HL-60 (cell line): ENCODE results near the gene RYR2.

ENCODE experiments used
- DNase-seq, 2 experiments: peaks; one replicate each; pipeline ENCODE4 v3.0.0-alpha.2; 2010 to 2020; ENCODE audit warnings: low read depth in 1 of 2, low spot score in 1 of 2
- H3K27ac ChIP-seq: fragments of 250-450 bp; sonication (Bioruptor Pico); replicated peaks from 2 replicates; pipeline ENCODE4 v1.5.1; 2020; ENCODE audit warnings: mild to moderate bottlenecking, moderate library complexity
- H3K27me3 ChIP-seq: fragments of 250-450 bp; sonication (Bioruptor Pico); 2 replicates; pipeline ENCODE4 v1.5.1; 2021; ENCODE audit warnings: mild to moderate bottlenecking, moderate library complexity; ENCODE audit not compliant: insufficient read depth, poor library complexity, severe bottlenecking
- H3K4me3 ChIP-seq: replicated peaks from 2 replicates; pipeline ENCODE4 v1.5.1; 2011; ENCODE audit warnings: mild to moderate bottlenecking, control low read depth, low read length; ENCODE audit not compliant: insufficient read depth
- GABPA ChIP-seq: IDR thresholded peaks from 2 replicates; pipeline ENCODE4 v1.6.1; 2012; ENCODE audit warnings: low read depth
- POLR2AphosphoS5 ChIP-seq: IDR thresholded peaks from 2 replicates; pipeline ENCODE4 v1.6.1; 2012; ENCODE audit warnings: low read depth
- SPI1 ChIP-seq: IDR thresholded peaks from 2 replicates; pipeline ENCODE4 v1.6.1; 2012; ENCODE audit warnings: low read depth, mild to moderate bottlenecking, borderline replicate concordance
- TF ChIP-seq, protein P1 (sequence below): IDR thresholded peaks from one replicate; pipeline ENCODE4 v1.5.1; 2011; ENCODE audit warnings: low read length, control low read depth, inconsistent platforms; ENCODE audit not compliant: insufficient read depth
- TF ChIP-seq, protein P2 (sequence below): IDR thresholded peaks from 2 replicates; pipeline ENCODE4 v1.6.1; 2012; ENCODE audit warnings: low read depth; ENCODE audit not compliant: insufficient replicate concordance

RYR2 gene

DNA sequence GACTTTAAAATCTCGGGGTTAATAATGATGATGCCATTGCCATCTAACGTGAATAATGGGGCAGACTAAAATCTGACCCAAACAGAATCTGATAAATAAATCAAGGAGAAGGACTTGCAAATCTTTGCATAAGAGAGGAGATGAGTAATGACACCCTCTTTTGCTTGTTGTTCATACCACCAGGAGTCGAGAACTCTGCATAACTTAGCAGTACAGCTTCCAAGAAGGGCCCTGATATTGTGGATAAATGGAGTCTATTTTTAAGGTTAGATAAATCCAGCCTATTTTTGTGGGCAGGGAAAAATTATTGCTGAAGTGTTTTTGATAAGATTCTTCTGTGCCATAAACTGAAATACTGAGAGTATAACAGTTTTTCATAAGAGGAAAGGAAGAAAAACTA is 17.3 kb downstream of the RYR2 start:
- no peak overlapping the region for H3K4me3 ChIP-seq
- TF ChIP-seq, protein P1, sequence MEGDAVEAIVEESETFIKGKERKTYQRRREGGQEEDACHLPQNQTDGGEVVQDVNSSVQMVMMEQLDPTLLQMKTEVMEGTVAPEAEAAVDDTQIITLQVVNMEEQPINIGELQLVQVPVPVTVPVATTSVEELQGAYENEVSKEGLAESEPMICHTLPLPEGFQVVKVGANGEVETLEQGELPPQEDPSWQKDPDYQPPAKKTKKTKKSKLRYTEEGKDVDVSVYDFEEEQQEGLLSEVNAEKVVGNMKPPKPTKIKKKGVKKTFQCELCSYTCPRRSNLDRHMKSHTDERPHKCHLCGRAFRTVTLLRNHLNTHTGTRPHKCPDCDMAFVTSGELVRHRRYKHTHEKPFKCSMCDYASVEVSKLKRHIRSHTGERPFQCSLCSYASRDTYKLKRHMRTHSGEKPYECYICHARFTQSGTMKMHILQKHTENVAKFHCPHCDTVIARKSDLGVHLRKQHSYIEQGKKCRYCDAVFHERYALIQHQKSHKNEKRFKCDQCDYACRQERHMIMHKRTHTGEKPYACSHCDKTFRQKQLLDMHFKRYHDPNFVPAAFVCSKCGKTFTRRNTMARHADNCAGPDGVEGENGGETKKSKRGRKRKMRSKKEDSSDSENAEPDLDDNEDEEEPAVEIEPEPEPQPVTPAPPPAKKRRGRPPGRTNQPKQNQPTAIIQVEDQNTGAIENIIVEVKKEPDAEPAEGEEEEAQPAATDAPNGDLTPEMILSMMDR = no peak
- TF ChIP-seq GABPA = no peak
- TF ChIP-seq SPI1 = no peak
- no peak for TF ChIP-seq POLR2AphosphoS5
- TF ChIP-seq, protein P2, sequence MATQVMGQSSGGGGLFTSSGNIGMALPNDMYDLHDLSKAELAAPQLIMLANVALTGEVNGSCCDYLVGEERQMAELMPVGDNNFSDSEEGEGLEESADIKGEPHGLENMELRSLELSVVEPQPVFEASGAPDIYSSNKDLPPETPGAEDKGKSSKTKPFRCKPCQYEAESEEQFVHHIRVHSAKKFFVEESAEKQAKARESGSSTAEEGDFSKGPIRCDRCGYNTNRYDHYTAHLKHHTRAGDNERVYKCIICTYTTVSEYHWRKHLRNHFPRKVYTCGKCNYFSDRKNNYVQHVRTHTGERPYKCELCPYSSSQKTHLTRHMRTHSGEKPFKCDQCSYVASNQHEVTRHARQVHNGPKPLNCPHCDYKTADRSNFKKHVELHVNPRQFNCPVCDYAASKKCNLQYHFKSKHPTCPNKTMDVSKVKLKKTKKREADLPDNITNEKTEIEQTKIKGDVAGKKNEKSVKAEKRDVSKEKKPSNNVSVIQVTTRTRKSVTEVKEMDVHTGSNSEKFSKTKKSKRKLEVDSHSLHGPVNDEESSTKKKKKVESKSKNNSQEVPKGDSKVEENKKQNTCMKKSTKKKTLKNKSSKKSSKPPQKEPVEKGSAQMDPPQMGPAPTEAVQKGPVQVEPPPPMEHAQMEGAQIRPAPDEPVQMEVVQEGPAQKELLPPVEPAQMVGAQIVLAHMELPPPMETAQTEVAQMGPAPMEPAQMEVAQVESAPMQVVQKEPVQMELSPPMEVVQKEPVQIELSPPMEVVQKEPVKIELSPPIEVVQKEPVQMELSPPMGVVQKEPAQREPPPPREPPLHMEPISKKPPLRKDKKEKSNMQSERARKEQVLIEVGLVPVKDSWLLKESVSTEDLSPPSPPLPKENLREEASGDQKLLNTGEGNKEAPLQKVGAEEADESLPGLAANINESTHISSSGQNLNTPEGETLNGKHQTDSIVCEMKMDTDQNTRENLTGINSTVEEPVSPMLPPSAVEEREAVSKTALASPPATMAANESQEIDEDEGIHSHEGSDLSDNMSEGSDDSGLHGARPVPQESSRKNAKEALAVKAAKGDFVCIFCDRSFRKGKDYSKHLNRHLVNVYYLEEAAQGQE = no peak
- no peaks in the 10 kb centered on the region for H3K27me3 ChIP-seq
- no peak overlapping the region for H3K27ac ChIP-seq
- DNase-seq = no peak

DNA sequence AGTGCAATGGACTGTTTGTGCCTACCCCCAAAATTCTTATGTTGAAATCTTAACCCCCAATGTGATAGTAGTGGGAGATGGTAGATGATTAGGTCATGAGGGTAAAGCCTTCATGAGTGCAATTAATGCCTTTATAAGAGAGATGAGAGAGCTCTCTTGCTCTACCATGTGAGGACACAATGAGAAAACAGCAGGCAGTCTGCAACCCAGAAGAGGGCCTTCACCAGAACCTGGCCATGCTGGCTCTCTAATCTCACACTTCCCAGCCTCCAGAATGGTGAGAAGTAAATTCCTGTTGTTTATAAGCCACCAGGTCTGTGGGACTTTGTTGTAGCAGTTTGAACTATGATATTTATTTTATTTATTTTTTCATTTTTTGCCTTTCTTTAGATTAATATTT is 21.0 kb downstream of the RYR2 start:
- TF ChIP-seq GABPA (no peak), POLR2AphosphoS5 (no peak), SPI1 (no peak)
- TF ChIP-seq, protein P1 = no peak
- TF ChIP-seq, protein P2 = no peak
- DNase-seq = no peak
- Histone ChIP-seq H3K27ac (no peak overlapping the region), H3K27me3 (no peaks in the 10 kb centered on the region), H3K4me3 (no peak overlapping the region)

DNA sequence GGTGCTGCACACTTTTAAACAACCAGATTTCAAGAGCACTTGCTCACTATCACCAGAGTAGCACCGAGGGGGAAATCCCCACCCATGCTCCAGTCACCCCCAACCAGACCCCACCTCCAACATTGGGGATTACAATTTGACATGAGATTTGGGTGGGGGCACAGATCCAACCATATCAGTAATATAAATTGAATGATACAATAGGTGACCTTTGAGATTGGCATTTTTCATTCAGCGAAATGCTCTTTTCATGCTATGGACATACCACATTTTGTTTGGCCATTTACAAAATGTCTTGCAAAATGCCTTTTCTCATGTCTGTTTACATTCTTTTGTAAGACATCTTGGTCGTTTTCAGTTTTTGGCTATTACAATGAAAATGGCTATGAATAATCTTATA is 23.9 kb downstream of the RYR2 start:
- TF ChIP-seq GABPA = no peak
- no peak for TF ChIP-seq POLR2AphosphoS5
- TF ChIP-seq SPI1 = no peak
- TF ChIP-seq, protein P1 = no peak
- TF ChIP-seq, protein P2 = no peak
- H3K27ac ChIP-seq = no peak overlapping the region

More for the DNA sequence above, 23.9 kb downstream of the RYR2 start:
- Histone ChIP-seq H3K27me3 (no peaks in the 10 kb centered on the region), H3K4me3 (no peak overlapping the region)
- no peak for DNase-seq
